ENCODE results near the gene MED1. TPM values are rescaled to one million over a fixed set of nuclear protein-coding genes. Genes with fewer than 3 reads are reported as not detected.

The MED1 gene
- total RNA-seq, 1 donor from 2014 or later: 18.9 TPM

- no peak for DNase-seq
These were observed 86.6 kb downstream of the MED1 start for GRCh38 chr17:39364236-39365025.

GRCh38 chr17:39361064-39361463 lies 90.0 kb downstream of the MED1 start:
- DNase-seq: no peak

GRCh38 chr17:39360537-39360936 lies 90.5 kb downstream of the MED1 start:
- no peak for DNase-seq

GRCh38 chr17:39359994-39360393 lies 91.1 kb downstream of the MED1 start:
- DNase-seq: no peak

- no peak for DNase-seq
These were observed 93.1 kb downstream of the MED1 start for GRCh38 chr17:39357986-39358385.

GRCh38 chr17:39357488-39357887 lies 93.6 kb downstream of the MED1 start:
- no peak for DNase-seq

Other genes with a start within 250 kb of the MED1 start
- gene STAC2, start 225.3 kb downstream of the MED1 start, total RNA-seq: 0.05 and 0.34 TPM in 2 replicates
- 20.2 and 23.3 TPM in 2 replicates for gene FBXL20, start 49.6 kb downstream of the MED1 start, total RNA-seq
- 24.5 and 29.5 TPM in 2 replicates for gene CDK12, start 10.2 kb upstream of the MED1 start, total RNA-seq
- not detected in 2 replicates for gene NEUROD2, start 156.7 kb upstream of the MED1 start, total RNA-seq
- gene PPP1R1B, start 175.7 kb upstream of the MED1 start, total RNA-seq: not detected in 2 replicates
- 46.6 and 73.2 TPM in 2 replicates for gene STARD3, start 185.9 kb upstream of the MED1 start, total RNA-seq
- 0.60 and 0.68 TPM in 2 replicates for gene TCAP, start 214.1 kb upstream of the MED1 start, total RNA-seq
- gene PNMT, start 217.2 kb upstream of the MED1 start, total RNA-seq: 1.2 and 1.7 TPM in 2 replicates
- gene PGAP3, start 236.8 kb upstream of the MED1 start, total RNA-seq: 4.0 and 5.4 TPM in 2 replicates
- gene ERBB2, start 248.8 kb upstream of the MED1 start, total RNA-seq: 3.4 and 4.4 TPM in 2 replicates